Osteoblast (primary cell): ENCODE data around the gene DMD. TPM values are rescaled to one million over a fixed set of nuclear protein-coding genes. Genes with fewer than 3 reads are reported as not detected.

Source experiments
- DNase-seq: peaks from one replicate; pipeline ENCODE4 v3.0.0; 2011; ENCODE audit warnings: low spot score, mixed read lengths; ENCODE audit not compliant: insufficient read length; ENCODE audit errors: missing footprints
- H2AFZ ChIP-seq: 2 replicates; pipeline ENCODE4 v1.6.0; 2011; ENCODE audit warnings: mild to moderate bottlenecking, low read length
- H3K27ac ChIP-seq: 2 replicates; pipeline ENCODE4 v1.5.1; 2011; ENCODE audit warnings: mild to moderate bottlenecking, low read depth, low read length, moderate library complexity
- H3K27me3 ChIP-seq: 2 replicates; pipeline ENCODE4 v1.6.0; 2012; ENCODE audit warnings: mild to moderate bottlenecking, control low read depth, inconsistent platforms, low read length, moderate library complexity; ENCODE audit not compliant: insufficient read depth
- H3K36me3 ChIP-seq: 2 replicates; pipeline ENCODE4 v1.5.1; 2011; ENCODE audit warnings: mild to moderate bottlenecking, low read length, control low read depth, moderate library complexity; ENCODE audit not compliant: insufficient read depth
- H3K4me1 ChIP-seq: 2 replicates; pipeline ENCODE4 v1.5.1; 2011; ENCODE audit warnings: mild to moderate bottlenecking, low read length, control low read depth, moderate library complexity; ENCODE audit not compliant: insufficient read depth
- H3K4me2 ChIP-seq: 2 replicates; pipeline ENCODE4 v1.6.0; 2011; ENCODE audit warnings: mild to moderate bottlenecking, low read length; ENCODE audit not compliant: insufficient read depth
- H3K4me3 ChIP-seq: fragments of 200-600 bp; sonication (generic); 3 replicates; pipeline ENCODE4 v1.5.1; 2012; ENCODE audit warnings: mild to moderate bottlenecking, low read length, inconsistent platforms; ENCODE audit not compliant: insufficient read depth
- H3K79me2 ChIP-seq: 2 replicates; pipeline ENCODE4 v1.6.0; 2012; ENCODE audit warnings: mild to moderate bottlenecking, low read length, control low read depth, inconsistent platforms; ENCODE audit not compliant: insufficient read depth
- H3K9me3 ChIP-seq: 2 replicates; pipeline ENCODE4 v1.5.1; 2011; ENCODE audit warnings: low read depth, low read length, control low read depth
- H4K20me1 ChIP-seq: 2 replicates; pipeline ENCODE4 v1.6.0; 2012; ENCODE audit warnings: mild to moderate bottlenecking, low read length, control low read depth; ENCODE audit not compliant: insufficient read depth
- CTCF ChIP-seq: IDR thresholded peaks from 2 replicates; pipeline ENCODE4 v1.5.1; 2011; ENCODE audit warnings: mild to moderate bottlenecking, low read depth, low read length, moderate library complexity; ENCODE audit errors: extremely low read depth
- total RNA-seq: library from RNA; depleted of rRNA; stranded (reverse); fragments of >200 nt; gene quantifications from 2 replicates; pipeline ENCODE4 v1.2.3, GENCODE V29; 2012

Gene DMD
- total RNA-seq, 1 donor, result 12.7 TPM

- Histone ChIP-seq H3K4me2 (no peak overlapping the region), H3K36me3 (no peaks in the 10 kb centered on the region), H3K9me3 (no peaks in the 10 kb centered on the region), H4K20me1 (no peaks in the 10 kb centered on the region), H3K27ac (no peak overlapping the region), H3K4me3 (no peak overlapping the region), H3K4me1 (no peaks in the 10 kb centered on the region), H3K79me2 (no peaks in the 10 kb centered on the region), H2AFZ (no peak overlapping the region), H3K27me3 (no peaks in the 10 kb centered on the region)
- TF ChIP-seq CTCF, result no peak
- no peak for DNase-seq
Observed at GRCh38 chrX:32896088-32896487, 315.3 kb downstream of the DMD start.

- no peaks in the 10 kb centered on the region for H4K20me1 ChIP-seq
- DNase-seq, result no peak
- H3K4me1 ChIP-seq, result no peaks in the 10 kb centered on the region
- no peaks in the 10 kb centered on the region for H3K9me3 ChIP-seq
- H3K27me3 ChIP-seq, result no peaks in the 10 kb centered on the region
- no peak overlapping the region for H3K4me3 ChIP-seq
- no peak overlapping the region for H3K27ac ChIP-seq
- H3K36me3 ChIP-seq, result no peaks in the 10 kb centered on the region
- H2AFZ ChIP-seq, result no peak overlapping the region
- H3K79me2 ChIP-seq, result no peaks in the 10 kb centered on the region
- H3K4me2 ChIP-seq, result no peak overlapping the region
- no peak for TF ChIP-seq CTCF
Observed at GRCh38 chrX:32894679-32895078, 316.7 kb downstream of the DMD start.

- no peak overlapping the region for H2AFZ ChIP-seq
- no peaks in the 10 kb centered on the region for H3K9me3 ChIP-seq
- no peaks in the 10 kb centered on the region for H3K27me3 ChIP-seq
- no peak overlapping the region for H3K4me3 ChIP-seq
- H3K27ac ChIP-seq, result no peak overlapping the region
- H3K4me2 ChIP-seq, result no peak overlapping the region
- H4K20me1 ChIP-seq, result no peaks in the 10 kb centered on the region
- TF ChIP-seq CTCF, result no peak
- DNase-seq, result no peak
- H3K79me2 ChIP-seq, result no peaks in the 10 kb centered on the region
- no peaks in the 10 kb centered on the region for H3K4me1 ChIP-seq
- H3K36me3 ChIP-seq, result no peaks in the 10 kb centered on the region
Observed at GRCh38 chrX:32893751-32894150, 317.6 kb downstream of the DMD start.

GRCh38 chrX:32877592-32877991, 333.8 kb downstream of the DMD start:
- Histone ChIP-seq H3K79me2 (no peaks in the 10 kb centered on the region), H2AFZ (no peak overlapping the region), H3K27me3 (no peaks in the 10 kb centered on the region), H3K4me2 (no peak overlapping the region), H3K4me3 (no peak overlapping the region), H4K20me1 (no peaks in the 10 kb centered on the region), H3K4me1 (no peaks in the 10 kb centered on the region), H3K27ac (no peak overlapping the region), H3K36me3 (no peaks in the 10 kb centered on the region), H3K9me3 (no peaks in the 10 kb centered on the region)
- no peak for TF ChIP-seq CTCF
- no peak for DNase-seq
